KOPT-K1 (cell line): Measurements from ENCODE around the gene NPR3.

Experiments
- H3K27ac ChIP-seq: fragments of 200-600 bp; sonication (generic); 2 replicates; pipeline ENCODE4 v1.5.1; 2016; ENCODE audit warnings: antibody characterized with exemption, mild to moderate bottlenecking, low read depth, low read length; ENCODE audit not compliant: poor library complexity, severe bottlenecking
- H3K36me3 ChIP-seq: fragments of 200-600 bp; sonication (generic); 2 replicates; pipeline ENCODE4 v1.5.1; 2017; ENCODE audit warnings: antibody characterized with exemption, mild to moderate bottlenecking, low read length, moderate library complexity; ENCODE audit not compliant: insufficient read depth
- H3K9me3 ChIP-seq: fragments of 200-600 bp; sonication (generic); 2 replicates; pipeline ENCODE4 v1.5.1; 2017; ENCODE audit warnings: antibody characterized with exemption, low read length, mild to moderate bottlenecking; ENCODE audit not compliant: insufficient read depth, poor library complexity, severe bottlenecking

Gene NPR3

DNA sequence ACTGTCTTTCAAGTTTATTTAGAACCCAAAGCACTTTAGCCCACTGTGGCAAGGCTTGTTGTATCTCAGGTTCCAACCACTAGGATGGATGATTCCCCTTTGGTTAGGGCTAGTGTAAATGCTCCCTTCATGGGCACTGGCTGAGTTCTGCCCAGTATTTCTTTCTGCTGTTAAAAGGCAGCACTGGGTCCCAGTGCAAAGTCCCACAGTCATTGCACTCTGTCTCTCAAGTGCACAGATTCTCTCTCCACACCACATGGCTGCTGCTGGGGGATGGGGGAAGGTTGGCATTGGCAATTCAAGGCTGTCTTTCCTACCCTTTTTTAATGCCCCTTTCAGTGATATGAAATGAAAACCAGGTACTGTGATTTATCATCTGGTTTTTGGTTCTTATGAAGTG is 7.2 kb upstream of the NPR3 start:
- Histone ChIP-seq H3K9me3 (no peaks in the 10 kb centered on the region), H3K36me3 (no peaks in the 10 kb centered on the region), H3K27ac (no peak overlapping the region)

DNA sequence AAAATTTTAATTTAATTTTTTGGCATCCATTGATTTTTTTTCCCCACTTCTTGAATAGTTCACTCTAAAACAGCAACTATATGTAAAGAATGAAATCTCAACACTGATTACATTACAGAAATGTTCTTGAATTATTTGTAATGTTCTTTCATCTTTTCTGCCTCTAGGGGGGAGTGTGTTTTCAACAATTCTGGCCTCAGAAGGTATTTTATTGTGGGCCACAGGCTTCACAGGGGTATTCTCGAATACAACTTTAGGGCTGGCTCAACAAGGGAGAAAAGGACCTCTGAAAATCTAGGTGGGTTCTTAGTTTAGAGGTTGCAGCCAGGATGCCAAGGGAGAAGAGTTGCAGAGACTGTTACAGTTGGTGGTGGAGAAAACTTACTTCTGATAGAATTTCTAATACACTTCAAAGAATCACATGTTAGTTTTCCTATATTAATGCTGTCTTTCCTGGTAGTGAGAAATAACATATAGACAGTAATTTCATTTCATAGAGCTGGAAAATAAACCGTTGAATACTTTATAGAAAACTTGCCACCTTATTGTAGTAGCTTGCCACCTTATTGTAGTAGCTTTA is 3.6 kb upstream of the NPR3 start:
- H3K9me3 ChIP-seq, result peaks cover 4% of the 10 kb centered on the region
- H3K27ac ChIP-seq, result no peak overlapping the region
- no peaks in the 10 kb centered on the region for H3K36me3 ChIP-seq

DNA sequence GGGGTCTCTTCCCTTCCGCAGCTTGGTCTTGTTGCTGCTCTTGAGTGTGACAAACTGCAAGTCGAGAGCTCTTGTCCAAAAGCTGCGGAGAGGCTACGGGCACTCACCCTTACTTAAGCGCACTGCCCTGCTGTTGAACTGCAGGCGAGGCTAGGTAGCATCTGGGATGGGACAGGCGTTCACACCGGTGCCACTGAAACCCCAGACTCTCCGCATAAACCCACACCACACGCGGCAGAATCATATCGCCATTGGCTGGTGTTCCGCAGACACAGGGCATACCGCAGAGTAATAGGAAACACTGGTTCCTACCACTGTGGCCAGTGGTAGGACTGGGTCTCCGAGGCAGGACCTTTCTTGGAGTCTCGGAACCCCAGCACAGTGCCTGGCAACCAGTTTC is 2.2 kb upstream of the NPR3 start:
- H3K36me3 ChIP-seq, result no peaks in the 10 kb centered on the region
- peaks cover 10% of the 10 kb centered on the region for H3K9me3 ChIP-seq
- H3K27ac ChIP-seq, result no peak overlapping the region

DNA sequence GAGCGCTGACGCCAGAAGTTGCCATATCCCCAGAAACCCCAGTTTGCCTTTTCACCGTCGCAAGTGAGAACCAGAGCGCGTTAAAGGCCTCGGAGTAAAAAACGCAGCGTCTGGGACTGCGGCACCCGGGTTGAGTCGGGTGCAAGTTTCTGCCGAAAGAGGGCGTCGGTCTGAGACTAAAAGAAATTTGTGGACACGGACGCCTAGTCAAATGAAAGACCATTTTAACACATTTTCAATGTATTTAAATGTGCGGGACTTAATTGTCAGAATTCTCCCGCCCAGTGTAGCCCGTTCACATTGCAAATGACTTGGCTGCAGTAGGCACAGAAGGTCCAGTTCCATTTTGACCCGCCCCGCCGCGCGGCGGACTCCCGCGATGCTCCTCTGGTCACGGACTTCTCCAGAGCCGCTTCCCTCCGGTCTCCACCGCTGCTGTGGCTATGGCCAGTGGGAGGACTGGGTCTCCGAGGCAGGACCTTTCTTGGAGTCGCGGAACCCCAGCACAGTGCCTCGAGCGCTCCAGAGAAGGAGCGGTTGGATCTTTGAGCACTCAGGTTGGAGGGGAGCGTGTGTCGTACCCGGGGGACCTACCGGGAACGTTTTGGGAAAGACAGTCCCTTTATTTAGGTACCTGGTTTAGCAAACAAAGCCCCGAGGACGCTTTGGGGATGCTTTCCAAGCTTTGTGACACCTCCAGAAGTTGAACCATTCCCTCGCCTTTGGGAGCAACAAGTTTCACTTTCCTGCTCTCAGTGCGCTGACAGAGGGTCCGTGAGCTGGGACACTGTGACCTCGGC is 1.2 kb upstream of the NPR3 start:
- Histone ChIP-seq H3K9me3 (peaks cover 10% of the 10 kb centered on the region), H3K36me3 (no peaks in the 10 kb centered on the region), H3K27ac (no peak overlapping the region)

DNA sequence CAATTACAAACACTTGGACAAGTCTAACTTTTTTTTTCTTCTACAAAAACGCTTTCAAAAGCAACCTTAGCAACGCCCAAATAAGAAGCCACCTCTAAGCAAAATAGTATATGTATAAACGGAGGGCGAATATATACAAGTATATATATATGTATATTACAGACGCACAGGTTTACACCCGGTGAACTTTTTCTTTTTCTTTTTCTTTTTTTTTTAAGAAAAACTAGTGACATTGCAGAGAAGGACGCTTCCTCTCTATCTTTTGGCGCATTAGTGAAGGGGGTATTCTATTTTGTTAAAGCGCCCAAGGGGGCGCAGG is 200 bp downstream of the NPR3 start:
- Histone ChIP-seq H3K36me3 (no peaks in the 10 kb centered on the region), H3K9me3 (peaks cover 10% of the 10 kb centered on the region), H3K27ac (no peak overlapping the region)

DNA sequence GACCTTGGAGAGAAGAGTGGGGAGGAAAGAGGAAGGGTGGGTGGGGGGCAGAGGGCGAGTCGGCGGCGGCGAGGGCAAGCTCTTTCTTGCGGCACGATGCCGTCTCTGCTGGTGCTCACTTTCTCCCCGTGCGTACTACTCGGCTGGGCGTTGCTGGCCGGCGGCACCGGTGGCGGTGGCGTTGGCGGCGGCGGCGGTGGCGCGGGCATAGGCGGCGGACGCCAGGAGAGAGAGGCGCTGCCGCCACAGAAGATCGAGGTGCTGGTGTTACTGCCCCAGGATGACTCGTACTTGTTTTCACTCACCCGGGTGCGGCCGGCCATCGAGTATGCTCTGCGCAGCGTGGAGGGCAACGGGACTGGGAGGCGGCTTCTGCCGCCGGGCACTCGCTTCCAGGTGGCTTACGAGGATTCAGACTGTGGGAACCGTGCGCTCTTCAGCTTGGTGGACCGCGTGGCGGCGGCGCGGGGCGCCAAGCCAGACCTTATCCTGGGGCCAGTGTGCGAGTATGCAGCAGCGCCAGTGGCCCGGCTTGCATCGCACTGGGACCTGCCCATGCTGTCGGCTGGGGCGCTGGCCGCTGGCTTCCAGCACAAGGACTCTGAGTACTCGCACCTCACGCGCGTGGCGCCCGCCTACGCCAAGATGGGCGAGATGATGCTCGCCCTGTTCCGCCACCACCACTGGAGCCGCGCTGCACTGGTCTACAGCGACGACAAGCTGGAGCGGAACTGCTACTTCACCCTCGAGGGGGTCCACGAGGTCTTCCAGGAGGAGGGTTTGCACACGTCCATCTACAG is 760 bp downstream of the NPR3 start:
- Histone ChIP-seq H3K36me3 (no peaks in the 10 kb centered on the region), H3K27ac (no peak overlapping the region), H3K9me3 (peaks cover 10% of the 10 kb centered on the region)

DNA sequence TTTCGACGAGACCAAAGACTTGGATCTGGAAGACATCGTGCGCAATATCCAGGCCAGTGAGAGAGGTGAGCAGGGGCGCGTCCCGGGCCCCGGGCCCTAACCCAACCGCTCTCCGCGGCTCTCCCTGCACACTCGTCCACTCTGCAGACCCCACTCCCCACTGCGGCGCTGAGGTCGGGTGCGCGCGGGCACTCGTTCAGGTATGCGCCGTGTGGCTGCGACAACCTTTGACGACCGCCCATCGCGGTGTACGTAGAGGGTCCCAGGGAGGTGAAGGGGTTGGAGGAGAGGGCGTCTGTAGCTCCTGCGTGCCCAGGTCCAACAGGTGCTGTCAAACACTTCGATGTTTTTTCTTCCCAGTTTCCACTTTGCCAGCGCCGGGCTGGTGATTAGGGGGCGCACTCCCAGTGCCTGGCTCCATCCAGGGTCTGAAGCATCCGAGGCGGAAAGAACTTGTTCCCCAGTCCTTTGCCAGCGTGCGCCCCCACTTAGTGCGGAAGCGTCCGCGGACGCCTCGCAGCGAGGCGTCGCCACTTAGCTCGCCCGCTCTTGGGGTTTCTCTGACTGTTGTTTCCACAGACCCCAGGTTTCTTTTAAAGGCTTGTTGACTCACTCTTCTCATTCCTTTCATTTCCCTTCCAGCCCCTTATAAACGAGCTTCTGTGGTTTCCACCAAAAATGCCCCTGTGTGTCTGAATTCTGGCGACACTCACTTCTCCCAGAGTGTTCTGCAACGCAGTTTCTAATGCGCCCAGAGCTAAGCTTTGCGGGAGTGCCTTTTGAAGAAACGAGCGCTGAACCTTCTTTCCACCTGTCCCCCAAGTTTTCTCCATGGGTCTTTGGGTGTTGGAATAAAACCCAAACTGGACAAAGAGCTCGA is 1.6 kb downstream of the NPR3 start:
- Histone ChIP-seq H3K27ac (no peak overlapping the region), H3K9me3 (peaks cover 10% of the 10 kb centered on the region), H3K36me3 (no peaks in the 10 kb centered on the region)

DNA sequence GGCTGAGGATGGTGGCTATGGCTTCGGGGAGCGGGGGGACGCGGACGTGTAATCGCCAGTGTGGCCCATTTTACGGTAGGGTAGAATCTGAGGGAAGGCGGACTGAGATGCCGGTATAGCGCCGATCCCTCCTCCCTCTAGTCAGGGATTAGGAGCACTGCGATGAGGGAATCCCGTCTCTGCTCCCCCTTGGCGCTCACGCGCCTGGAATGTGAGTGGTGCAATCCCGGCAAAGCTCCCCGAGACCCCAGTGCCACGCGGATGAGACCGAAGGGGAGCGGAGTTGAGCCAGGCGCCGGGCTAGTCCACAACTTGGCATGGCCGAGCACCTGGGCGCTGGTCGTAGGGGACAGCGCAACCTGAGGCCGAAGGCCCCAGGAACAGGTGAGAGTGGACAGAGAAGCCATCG is 2.2 kb downstream of the NPR3 start:
- Histone ChIP-seq H3K9me3 (peaks cover 10% of the 10 kb centered on the region), H3K27ac (no peak overlapping the region), H3K36me3 (no peaks in the 10 kb centered on the region)

DNA sequence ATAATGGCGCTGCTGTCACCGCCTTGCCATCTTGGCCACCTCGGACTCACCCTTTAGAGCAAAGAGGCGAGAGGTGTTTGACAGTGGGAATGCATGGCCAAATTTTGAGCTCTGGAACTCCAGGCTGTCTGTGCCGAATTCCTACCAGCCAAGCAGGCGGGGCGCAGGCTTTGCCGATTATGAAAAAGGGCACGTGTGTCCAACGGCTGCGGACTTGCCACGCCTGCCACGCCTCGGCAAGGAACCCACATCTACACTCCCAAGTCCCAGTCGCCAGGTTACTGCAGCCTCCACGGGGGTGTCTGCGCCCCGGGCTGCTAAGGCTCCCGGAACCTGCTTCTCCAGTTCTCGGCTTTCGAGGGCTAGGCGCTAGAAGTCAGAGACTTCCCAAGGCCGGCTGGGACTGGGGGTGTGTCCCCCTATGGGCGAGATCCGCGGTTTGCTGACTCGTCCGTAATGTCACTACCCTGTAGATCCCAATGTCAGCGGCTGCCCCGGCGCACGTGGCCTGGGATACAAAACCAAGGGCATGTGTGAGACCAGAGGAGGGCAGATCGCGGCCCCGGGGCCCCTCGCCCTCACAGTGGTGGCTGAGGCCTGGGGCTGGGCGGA is 2.8 kb downstream of the NPR3 start:
- H3K36me3 ChIP-seq, result no peaks in the 10 kb centered on the region
- peaks cover 10% of the 10 kb centered on the region for H3K9me3 ChIP-seq
- no peak overlapping the region for H3K27ac ChIP-seq

DNA sequence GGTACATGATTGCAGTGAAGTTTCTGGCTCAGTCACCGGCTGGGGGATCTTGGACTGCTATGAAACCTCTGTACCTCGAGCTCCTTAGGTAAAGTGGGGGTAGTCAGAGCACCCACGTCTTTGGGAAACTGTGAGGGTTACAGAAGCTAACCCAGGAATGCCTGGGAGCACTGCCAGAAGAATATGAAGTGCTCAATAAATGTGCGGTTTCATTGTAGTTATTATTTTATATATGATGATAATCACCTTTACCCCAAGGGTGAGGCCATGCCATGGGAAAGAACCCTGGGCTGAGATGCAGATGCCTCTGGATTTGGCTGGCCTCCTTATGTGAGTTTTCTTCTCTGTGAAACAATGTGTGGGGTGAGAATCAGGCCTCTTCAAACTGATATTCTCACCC is 3.7 kb downstream of the NPR3 start:
- no peak overlapping the region for H3K27ac ChIP-seq
- peaks cover 10% of the 10 kb centered on the region for H3K9me3 ChIP-seq
- no peaks in the 10 kb centered on the region for H3K36me3 ChIP-seq

DNA sequence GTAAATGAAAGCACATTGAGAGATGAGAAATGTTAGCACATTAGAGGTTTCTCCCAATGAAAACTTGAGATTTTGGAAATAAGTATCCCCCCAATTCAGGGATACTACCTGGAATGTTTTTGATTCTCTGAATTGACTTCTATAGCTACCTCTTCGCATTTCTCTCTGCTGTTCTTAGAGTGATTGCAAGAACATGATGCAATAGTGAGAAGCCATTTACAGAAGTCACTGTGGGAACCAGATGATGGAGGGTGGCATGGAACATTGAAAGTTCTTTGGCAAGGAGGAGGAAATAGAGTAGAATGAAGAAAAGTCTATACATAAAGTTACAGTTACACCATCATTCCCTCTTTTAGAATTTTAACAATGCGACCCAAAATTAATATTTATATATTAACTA is 9.2 kb downstream of the NPR3 start:
- Histone ChIP-seq H3K27ac (no peak overlapping the region), H3K36me3 (no peaks in the 10 kb centered on the region), H3K9me3 (no peaks in the 10 kb centered on the region)

DNA sequence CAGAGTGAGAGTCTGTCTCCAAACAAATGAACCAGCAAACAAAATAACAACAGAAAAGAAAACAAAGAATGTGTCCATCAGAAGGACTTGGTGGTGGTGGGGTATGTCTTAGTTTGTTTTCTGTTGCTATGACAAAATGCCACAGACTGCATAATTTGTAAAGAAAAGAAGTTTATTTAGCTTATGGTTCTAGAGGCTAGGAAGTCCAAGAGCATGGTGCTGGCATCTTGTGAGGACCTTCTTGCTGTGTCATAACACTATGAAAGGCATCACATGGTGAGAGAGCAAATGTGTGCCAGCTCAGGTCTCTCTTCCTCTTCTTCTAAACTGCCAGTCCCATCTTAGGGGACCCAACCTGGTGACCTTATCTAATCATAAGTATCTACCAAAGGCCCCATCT is 10.5 kb downstream of the NPR3 start:
- Histone ChIP-seq H3K9me3 (no peaks in the 10 kb centered on the region), H3K27ac (no peak overlapping the region), H3K36me3 (no peaks in the 10 kb centered on the region)

DNA sequence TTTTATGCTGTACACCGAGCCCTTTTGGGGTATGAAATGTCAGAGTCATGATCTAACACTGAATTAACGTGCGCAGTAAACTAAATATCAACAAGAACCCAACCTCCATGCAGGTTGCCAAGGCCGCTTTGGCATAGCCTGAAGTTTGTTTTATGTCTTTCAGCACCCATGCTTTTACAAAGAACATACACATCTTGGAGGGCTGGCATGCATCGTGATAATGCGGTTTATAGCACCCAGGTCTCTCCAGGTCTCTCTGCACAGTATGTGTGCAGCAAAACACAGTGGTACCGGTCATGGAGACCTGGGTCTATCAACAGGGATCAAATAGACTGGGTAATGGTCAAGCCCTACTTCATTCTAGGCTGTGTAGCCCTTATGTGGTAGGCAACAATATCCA is 11.8 kb downstream of the NPR3 start:
- no peak overlapping the region for H3K27ac ChIP-seq
- no peaks in the 10 kb centered on the region for H3K9me3 ChIP-seq
- H3K36me3 ChIP-seq, result no peaks in the 10 kb centered on the region

DNA sequence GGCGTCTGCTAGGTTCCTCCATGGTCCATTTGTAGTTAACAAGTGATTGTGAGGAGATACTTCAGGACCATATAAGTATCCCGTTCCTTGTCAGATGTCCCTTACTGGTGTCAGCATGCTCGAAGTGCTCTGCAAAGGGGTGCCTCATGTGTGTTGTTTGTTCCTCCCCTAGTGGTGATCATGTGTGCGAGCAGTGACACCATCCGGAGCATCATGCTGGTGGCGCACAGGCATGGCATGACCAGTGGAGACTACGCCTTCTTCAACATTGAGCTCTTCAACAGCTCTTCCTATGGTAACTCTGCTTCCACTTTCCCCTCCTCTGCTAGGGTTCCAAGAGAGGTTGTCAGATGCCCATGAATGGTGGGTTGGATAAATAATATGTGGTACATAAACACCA is 13.4 kb downstream of the NPR3 start:
- Histone ChIP-seq H3K27ac (no peak overlapping the region), H3K36me3 (no peaks in the 10 kb centered on the region), H3K9me3 (no peaks in the 10 kb centered on the region)
